A549 treated with AZD2906 at 1 μM for 4 hours (cell line): ENCODE results near the gene CCIN. TPM values are rescaled to one million over a fixed set of nuclear protein-coding genes. Genes with fewer than 3 reads are reported as not detected.

Source experiments
- total RNA-seq: library from RNA; stranded (reverse); fragments of 200-300 nt; extraction: Qiagen RNA extraction; gene quantifications from 5 replicates; pipeline ENCODE4 v1.2.3, GENCODE V29; 2022

Gene CCIN
- total RNA-seq, result 0.06 TPM in 1 of 5 replicates, not detected in the others

GRCh38 chr9:36169166-36169565 is at the start of gene CCIN:
CCIN (plus strand) TSS chr9:36169388; CDS start chr9:36169503, 115 bp downstream.

DNA sequence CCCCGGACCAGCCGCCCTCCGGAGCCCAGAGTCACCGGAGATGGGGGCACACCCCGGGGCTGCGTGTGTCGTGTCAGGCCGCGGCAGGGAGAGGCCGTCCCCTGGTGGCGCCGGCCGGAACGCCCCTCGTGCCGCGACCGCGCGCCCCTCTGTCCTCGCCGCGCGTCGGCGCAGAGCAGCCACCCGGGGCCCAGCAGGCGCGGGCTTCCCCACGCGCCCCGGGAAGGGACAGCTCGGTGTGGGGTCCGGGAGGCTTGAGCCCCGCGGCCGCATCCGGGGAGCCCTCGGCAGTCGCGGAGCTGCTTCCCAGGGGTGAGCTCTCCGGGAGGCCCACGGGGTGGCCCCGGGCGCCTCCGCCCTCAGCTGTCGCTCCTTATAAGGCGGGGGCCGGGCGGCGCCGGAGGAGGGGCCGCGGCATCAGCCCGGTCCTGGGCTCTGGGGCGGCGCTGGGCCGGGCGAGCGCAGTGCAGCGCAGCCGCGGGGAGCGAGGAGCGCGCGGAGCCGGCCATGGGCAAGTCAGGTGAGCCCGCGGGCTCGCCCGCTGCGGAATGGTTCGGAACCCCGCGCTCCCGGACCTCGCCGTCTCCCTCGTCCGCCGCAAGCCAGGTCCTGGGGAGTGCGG is 32.8 kb upstream of the CCIN start, which contains the start of gene GLIPR2:
Gene GLIPR2 (plus strand): TSS at position 462 of the 622 bp plus-strand sequence. CDS start 46 bp downstream, at position 508.

DNA sequence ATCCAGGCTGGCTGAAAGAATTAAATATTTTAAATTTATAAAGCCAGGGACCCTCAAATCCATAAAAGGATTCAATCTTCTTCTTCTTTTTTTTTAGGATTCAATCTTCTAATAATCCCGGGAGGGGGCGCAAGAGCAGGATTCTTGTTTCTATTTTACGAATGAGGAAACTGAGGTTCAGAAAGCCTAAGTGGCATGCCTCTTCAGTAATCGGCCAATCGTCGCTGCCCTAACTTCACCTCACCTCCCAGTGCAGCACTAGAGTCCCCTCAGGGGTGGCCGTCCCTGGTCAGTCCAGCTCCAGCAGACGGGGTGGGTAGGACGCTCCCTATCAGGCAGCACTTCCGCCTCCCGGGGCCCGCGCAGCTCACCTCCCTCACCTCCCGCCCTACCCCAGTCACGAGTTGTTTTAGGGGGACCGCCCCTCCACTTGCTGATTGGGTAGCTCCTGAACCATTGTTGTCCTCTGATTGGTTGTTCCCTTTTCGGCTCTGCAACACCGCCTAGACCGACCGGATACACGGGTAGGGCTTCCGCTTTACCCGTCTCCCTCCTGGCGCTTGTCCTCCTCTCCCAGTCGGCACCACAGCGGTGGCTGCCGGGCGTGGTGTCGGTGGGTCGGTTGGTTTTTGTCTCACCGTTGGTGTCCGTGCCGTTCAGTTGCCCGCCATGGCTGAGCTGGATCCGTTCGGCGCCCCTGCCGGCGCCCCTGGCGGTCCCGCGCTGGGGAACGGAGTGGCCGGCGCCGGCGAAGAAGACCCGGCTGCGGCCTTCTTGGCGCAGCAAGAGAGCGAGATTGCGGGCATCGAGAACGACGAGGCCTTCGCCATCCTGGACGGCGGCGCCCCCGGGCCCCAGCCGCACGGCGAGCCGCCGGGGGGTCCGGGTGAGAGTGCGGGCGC is 21.5 kb downstream of the CCIN start, which contains the start of gene CLTA:
Gene CLTA (plus strand): TSS at position 534 of the 902 bp plus-strand sequence. CDS start 136 bp downstream, at position 670.

Other genes with a start within 250 kb of the CCIN start
- not detected in 5 replicates for gene OR2S2, start 211.2 kb upstream of the CCIN start, total RNA-seq
- gene RECK, start 132.5 kb upstream of the CCIN start, total RNA-seq, result 5.3 to 6.2 TPM (median 5.7 TPM) in 5 replicates
- 7.0 to 8.6 TPM (median 8.5 TPM) in 5 replicates for gene GLIPR2, start 32.7 kb upstream of the CCIN start, total RNA-seq
- 301 to 421 TPM (median 376 TPM) in 5 replicates for gene CLTA, start 21.5 kb downstream of the CCIN start, total RNA-seq
- 11.7 to 17.6 TPM (median 13.7 TPM) in 5 replicates for gene GNE, start 89.1 kb downstream of the CCIN start, total RNA-seq
- gene RNF38, start 230.9 kb downstream of the CCIN start, total RNA-seq, result 8.1 to 9.7 TPM (median 9.3 TPM) in 5 replicates